Measurements from ENCODE around the gene C2CD2.

Gene C2CD2

GRCh38 chr21:41987310-41987709, 33.5 kb upstream of the C2CD2 start:
- Histone ChIP-seq H3K36me3 (ENCODE audit: control insufficient read depth, insufficient read depth, low read length) (peaks cover 5% of the 10 kb centered on the region), H3K27me3 (ENCODE audit: control insufficient read depth, insufficient read depth, low read length) (no peaks in the 10 kb centered on the region), H3K9me3 (ENCODE audit: control insufficient read depth, insufficient read depth, low read length) (no peaks in the 10 kb centered on the region), H3K4me1 (ENCODE audit: control insufficient read depth, insufficient read depth, low read length) (no peaks in the 10 kb centered on the region), H3K9ac (ENCODE audit: low read depth, low read length) (no peak overlapping the region), H3K4me3 (ENCODE audit: low read depth, low read length) (no peak overlapping the region)

GRCh38 chr21:41985662-41986416, 32.0 kb upstream of the C2CD2 start:
- H3K4me3 ChIP-seq (ENCODE audit: low read depth, low read length) = no peak overlapping the region

GRCh38 chr21:41983229-41983628, 29.4 kb upstream of the C2CD2 start:
- H3K4me3 ChIP-seq (ENCODE audit: low read depth, low read length) = no peak overlapping the region
- peaks cover 7% of the 10 kb centered on the region for H3K9me3 ChIP-seq (ENCODE audit: control insufficient read depth, insufficient read depth, low read length)
- no peak overlapping the region for H3K9ac ChIP-seq (ENCODE audit: low read depth, low read length)
- H3K4me1 ChIP-seq (ENCODE audit: control insufficient read depth, insufficient read depth, low read length) = no peaks in the 10 kb centered on the region
- no peaks in the 10 kb centered on the region for H3K36me3 ChIP-seq (ENCODE audit: control insufficient read depth, insufficient read depth, low read length)
- H3K27me3 ChIP-seq (ENCODE audit: control insufficient read depth, insufficient read depth, low read length) = no peaks in the 10 kb centered on the region

More at GRCh38 chr21:41985662-41986416, 32.0 kb upstream of the C2CD2 start:
- no peaks in the 10 kb centered on the region for H3K9me3 ChIP-seq (ENCODE audit: control insufficient read depth, insufficient read depth, low read length)
- no peaks in the 10 kb centered on the region for H3K36me3 ChIP-seq (ENCODE audit: control insufficient read depth, insufficient read depth, low read length)
- no peak overlapping the region for H3K9ac ChIP-seq (ENCODE audit: low read depth, low read length)
- no peaks in the 10 kb centered on the region for H3K27me3 ChIP-seq (ENCODE audit: control insufficient read depth, insufficient read depth, low read length)
- no peaks in the 10 kb centered on the region for H3K4me1 ChIP-seq (ENCODE audit: control insufficient read depth, insufficient read depth, low read length)

- H3K27me3 ChIP-seq (ENCODE audit: control insufficient read depth, insufficient read depth, low read length) = no peaks in the 10 kb centered on the region
- no peaks in the 10 kb centered on the region for H3K36me3 ChIP-seq (ENCODE audit: control insufficient read depth, insufficient read depth, low read length)
Observed at GRCh38 chr21:41980561-41980960, 26.7 kb upstream of the C2CD2 start.

GRCh38 chr21:41979751-41980369, 26.0 kb upstream of the C2CD2 start:
- no peaks in the 10 kb centered on the region for H3K27me3 ChIP-seq (ENCODE audit: control insufficient read depth, insufficient read depth, low read length)
- H3K4me1 ChIP-seq (ENCODE audit: control insufficient read depth, insufficient read depth, low read length) = no peaks in the 10 kb centered on the region
- H3K4me3 ChIP-seq (ENCODE audit: low read depth, low read length) = no peak overlapping the region
- peaks cover 7% of the 10 kb centered on the region for H3K9me3 ChIP-seq (ENCODE audit: control insufficient read depth, insufficient read depth, low read length)
- H3K9ac ChIP-seq (ENCODE audit: low read depth, low read length) = no peak overlapping the region
- no peaks in the 10 kb centered on the region for H3K36me3 ChIP-seq (ENCODE audit: control insufficient read depth, insufficient read depth, low read length)

More at GRCh38 chr21:41980561-41980960, 26.7 kb upstream of the C2CD2 start:
- H3K4me3 ChIP-seq (ENCODE audit: low read depth, low read length) = no peak overlapping the region
- peaks cover 7% of the 10 kb centered on the region for H3K9me3 ChIP-seq (ENCODE audit: control insufficient read depth, insufficient read depth, low read length)
- no peaks in the 10 kb centered on the region for H3K4me1 ChIP-seq (ENCODE audit: control insufficient read depth, insufficient read depth, low read length)
- no peak overlapping the region for H3K9ac ChIP-seq (ENCODE audit: low read depth, low read length)

GRCh38 chr21:41979335-41979734, 25.5 kb upstream of the C2CD2 start:
- Histone ChIP-seq H3K36me3 (ENCODE audit: control insufficient read depth, insufficient read depth, low read length) (no peaks in the 10 kb centered on the region), H3K9ac (ENCODE audit: low read depth, low read length) (no peak overlapping the region), H3K4me3 (ENCODE audit: low read depth, low read length) (no peak overlapping the region), H3K4me1 (ENCODE audit: control insufficient read depth, insufficient read depth, low read length) (no peaks in the 10 kb centered on the region), H3K9me3 (ENCODE audit: control insufficient read depth, insufficient read depth, low read length) (peaks cover 7% of the 10 kb centered on the region), H3K27me3 (ENCODE audit: control insufficient read depth, insufficient read depth, low read length) (no peaks in the 10 kb centered on the region)

- Histone ChIP-seq H3K4me3 (ENCODE audit: low read depth, low read length) (no peak overlapping the region), H3K36me3 (ENCODE audit: control insufficient read depth, insufficient read depth, low read length) (no peaks in the 10 kb centered on the region), H3K9ac (ENCODE audit: low read depth, low read length) (no peak overlapping the region), H3K4me1 (ENCODE audit: control insufficient read depth, insufficient read depth, low read length) (no peaks in the 10 kb centered on the region), H3K27me3 (ENCODE audit: control insufficient read depth, insufficient read depth, low read length) (no peaks in the 10 kb centered on the region), H3K9me3 (ENCODE audit: control insufficient read depth, insufficient read depth, low read length) (peaks cover 7% of the 10 kb centered on the region)
Observed at GRCh38 chr21:41977034-41977950, 23.5 kb upstream of the C2CD2 start.

GRCh38 chr21:41976611-41977010, 22.8 kb upstream of the C2CD2 start:
- H3K36me3 ChIP-seq (ENCODE audit: control insufficient read depth, insufficient read depth, low read length) = no peaks in the 10 kb centered on the region
- H3K27me3 ChIP-seq (ENCODE audit: control insufficient read depth, insufficient read depth, low read length) = no peaks in the 10 kb centered on the region
- H3K4me3 ChIP-seq (ENCODE audit: low read depth, low read length) = no peak overlapping the region
- no peaks in the 10 kb centered on the region for H3K4me1 ChIP-seq (ENCODE audit: control insufficient read depth, insufficient read depth, low read length)
- peaks cover 7% of the 10 kb centered on the region for H3K9me3 ChIP-seq (ENCODE audit: control insufficient read depth, insufficient read depth, low read length)
- no peak overlapping the region for H3K9ac ChIP-seq (ENCODE audit: low read depth, low read length)

GRCh38 chr21:41975391-41976272, 21.8 kb upstream of the C2CD2 start:
- Histone ChIP-seq H3K9me3 (ENCODE audit: control insufficient read depth, insufficient read depth, low read length) (peaks cover 7% of the 10 kb centered on the region), H3K4me1 (ENCODE audit: control insufficient read depth, insufficient read depth, low read length) (no peaks in the 10 kb centered on the region), H3K4me3 (ENCODE audit: low read depth, low read length) (no peak overlapping the region), H3K36me3 (ENCODE audit: control insufficient read depth, insufficient read depth, low read length) (no peaks in the 10 kb centered on the region), H3K9ac (ENCODE audit: low read depth, low read length) (no peak overlapping the region), H3K27me3 (ENCODE audit: control insufficient read depth, insufficient read depth, low read length) (no peaks in the 10 kb centered on the region)

- no peaks in the 10 kb centered on the region for H3K27me3 ChIP-seq (ENCODE audit: control insufficient read depth, insufficient read depth, low read length)
- H3K4me3 ChIP-seq (ENCODE audit: low read depth, low read length) = no peak overlapping the region
- no peaks in the 10 kb centered on the region for H3K4me1 ChIP-seq (ENCODE audit: control insufficient read depth, insufficient read depth, low read length)
- H3K36me3 ChIP-seq (ENCODE audit: control insufficient read depth, insufficient read depth, low read length) = no peaks in the 10 kb centered on the region
- H3K9ac ChIP-seq (ENCODE audit: low read depth, low read length) = no peak overlapping the region
- H3K9me3 ChIP-seq (ENCODE audit: control insufficient read depth, insufficient read depth, low read length) = peaks cover 4% of the 10 kb centered on the region
Observed at GRCh38 chr21:41974752-41975053, 20.9 kb upstream of the C2CD2 start.
